Stimulated activated CD4-positive, alpha-beta T cell treated with anti-CD3 and anti-CD28 coated beads, TNF-alpha, amount 100 ng/mL, for 48 hours (primary cell): Measurements from ENCODE around the gene OSBPL10.

Experiments
- DNase-seq, 3 donors: peaks; one replicate each; pipeline ENCODE4 v3.0.0-alpha.2; 2020; ENCODE audit warnings: low read depth in 3 of 3

Gene OSBPL10

DNA sequence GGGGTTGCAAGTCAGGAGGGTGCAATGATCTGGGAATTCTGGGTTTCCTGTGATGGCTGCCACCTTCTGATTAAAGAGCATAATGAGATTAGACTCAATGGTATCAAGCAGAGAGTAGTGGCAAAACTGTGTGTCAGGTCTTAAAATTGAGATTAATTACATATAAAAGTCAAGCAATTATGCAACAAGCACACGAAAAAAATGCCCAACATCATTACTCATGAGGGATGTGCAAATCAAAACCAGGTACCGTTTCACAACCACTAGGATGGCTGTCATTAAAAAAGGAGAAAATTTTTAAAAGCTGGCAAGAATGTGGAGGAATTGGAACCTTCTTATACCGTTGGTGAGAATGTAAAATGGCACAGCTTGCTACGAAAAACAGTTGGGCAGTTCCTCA, 205.0 kb downstream of the OSBPL10 start:
- no peak for DNase-seq

DNA sequence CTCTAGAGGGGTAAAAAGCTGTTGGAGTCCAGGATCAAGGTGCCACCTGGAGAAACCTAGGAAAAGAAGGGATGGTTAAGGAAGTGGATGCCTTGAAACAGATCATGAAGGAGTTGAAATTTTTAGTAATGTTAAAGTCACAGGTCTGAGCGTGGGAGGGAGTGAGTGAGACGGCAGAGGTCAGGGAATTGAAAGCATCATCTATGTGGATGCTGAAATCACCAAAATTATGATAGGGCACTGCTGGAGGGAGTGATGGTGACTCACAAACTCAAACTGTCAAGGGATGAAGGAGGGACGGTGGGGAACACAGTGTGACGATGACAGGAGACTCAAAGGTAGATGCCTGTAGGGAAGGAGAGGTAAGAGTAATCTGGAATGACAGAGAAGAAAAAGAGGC, 205.7 kb downstream of the OSBPL10 start:
- DNase-seq, result no peak

DNA sequence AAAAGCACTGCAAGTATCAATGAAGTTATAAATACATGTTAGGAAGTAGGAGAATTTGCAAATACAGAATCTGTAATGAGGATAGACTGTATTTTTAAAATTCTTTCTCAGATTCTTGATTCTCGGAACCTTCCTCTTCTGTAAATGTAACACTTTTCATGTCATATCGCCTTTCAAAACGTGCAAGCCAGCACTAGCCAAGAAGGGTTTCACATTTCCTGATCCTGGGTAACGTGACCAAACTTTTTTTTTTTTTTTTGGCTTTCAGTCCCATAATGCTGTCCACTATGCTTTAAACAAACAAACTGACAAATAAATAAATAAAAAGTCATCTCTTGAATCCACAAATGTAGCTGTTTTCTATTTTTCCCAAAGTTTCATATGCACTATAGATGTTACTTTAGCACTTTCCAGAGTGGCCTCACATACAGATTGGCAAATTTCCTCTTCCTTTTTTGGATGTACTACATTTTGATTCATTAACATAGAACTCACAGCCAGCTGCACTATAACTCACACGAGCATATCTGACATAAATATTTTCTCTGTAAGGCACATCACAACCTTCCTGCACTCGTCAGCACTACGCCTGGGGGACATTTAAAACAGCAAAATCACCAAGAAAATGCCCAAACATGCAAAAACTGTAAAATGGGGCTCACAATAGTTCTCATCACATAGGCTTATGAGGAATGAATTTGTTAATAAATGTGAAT, 208.1 kb downstream of the OSBPL10 start:
- no peak for DNase-seq

DNA sequence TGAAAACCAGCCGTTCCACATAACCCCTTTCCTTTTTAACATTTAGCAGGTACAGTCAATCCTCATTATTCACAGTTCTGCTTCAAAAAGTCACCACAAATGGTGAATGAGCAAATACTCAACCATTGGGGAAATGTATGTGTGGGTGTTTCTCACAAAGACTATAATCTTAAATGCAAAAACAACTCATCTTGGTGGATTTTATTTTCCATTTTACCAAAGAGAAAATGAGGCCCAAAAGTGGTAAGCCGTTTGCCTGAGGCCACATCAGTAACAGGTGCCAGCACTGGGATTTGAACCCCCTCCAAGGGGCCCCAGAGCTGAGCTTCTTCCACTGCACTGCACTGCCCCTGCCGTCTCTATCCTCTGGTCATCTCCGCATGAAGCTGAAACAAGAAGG, 208.8 kb downstream of the OSBPL10 start:
- peak in 1 of 3 donors; percentile 9 for DNase-seq

DNA sequence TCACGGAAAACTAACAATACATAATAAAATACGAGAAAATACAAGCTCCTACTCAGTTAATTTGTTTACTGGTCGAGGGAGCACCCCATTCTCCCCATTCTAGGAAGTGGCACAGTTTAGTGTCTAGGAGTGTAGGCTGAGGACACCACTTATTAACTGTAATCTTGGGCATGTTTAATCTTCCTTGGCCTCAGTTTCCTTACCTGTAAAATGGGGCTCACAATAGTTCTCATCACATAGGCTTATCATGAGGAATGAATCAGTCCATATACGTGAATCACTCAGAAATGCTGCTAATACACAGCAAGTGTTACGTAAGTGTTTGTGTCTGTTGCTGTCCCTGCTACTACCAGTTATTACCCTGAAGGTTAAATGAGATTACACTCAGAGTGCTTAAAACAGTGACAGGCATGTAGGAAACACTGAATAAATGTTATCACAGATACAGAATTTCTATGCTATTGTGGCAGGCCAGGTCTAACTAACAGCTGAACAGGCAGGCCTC, 210.2 kb downstream of the OSBPL10 start:
- DNase-seq, result no peak

DNA sequence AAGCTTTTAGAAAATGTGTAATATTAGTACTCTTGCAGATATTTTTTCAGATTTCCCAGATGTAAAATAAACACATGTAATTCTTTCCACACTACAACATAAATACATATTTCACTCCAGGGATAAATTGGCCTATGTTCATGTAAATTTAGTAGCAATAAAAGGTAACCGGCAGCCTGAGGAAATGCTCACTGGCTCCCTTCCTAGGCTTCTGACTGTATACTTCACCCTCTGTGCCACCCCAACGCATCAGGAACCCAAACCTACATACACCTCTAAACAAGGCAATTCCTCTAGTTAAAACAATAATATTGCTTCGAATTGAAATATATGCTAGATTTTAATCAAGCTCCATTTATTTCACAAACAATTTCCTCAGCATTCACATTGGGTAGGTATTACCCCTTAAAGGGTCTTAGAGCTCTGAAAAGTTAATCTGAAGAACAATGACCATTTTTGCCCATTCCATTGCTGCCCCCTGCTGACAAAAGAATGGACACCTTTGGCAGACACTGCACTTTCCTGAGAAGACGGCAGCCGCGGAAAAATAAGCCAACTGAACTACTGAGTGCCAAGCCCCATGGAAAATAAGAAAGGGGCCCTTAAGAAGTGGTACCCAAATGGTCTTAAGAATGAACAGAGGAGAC, 212.5 kb downstream of the OSBPL10 start:
- peak; percentile 13 to 46 (median 36) for DNase-seq

DNA sequence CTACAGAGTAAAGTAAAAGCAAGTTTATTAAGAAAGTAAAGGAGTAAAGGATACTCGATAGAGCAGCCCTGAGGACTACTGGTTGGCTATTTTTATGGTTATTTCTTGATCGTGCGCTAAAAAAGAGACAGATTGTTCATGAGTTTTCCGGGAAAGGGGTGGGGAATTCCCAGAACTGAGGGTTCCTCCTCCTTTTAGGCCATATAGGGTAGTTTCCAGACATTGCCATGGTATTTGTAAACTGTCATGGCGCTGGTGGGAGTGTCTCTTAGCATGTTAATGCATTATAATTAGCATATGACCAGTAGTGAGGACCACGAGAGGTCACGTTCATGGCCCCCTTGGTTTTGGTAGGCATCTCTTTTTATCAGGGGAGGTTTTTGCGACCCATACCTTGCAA, 213.1 kb downstream of the OSBPL10 start:
- DNase-seq, result no peak

DNA sequence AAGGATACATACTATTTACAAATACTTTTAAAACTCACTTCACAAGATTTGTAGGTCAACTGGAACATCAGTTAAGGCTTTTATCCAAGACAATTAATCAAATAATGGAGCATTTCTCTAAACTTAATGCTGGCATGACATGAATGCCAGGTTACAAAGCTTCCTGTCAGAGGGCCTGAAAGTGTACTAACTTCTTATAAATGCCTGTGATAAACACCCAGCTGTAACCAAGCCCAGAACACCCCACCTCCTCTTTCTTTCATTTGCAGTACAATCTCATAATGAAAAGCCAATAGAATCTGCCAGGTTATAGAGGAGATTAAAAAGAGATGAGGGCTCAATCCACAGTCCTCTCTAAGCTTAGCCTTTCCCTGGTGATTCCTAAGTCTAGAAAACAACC, 214.4 kb downstream of the OSBPL10 start:
- no peak for DNase-seq

DNA sequence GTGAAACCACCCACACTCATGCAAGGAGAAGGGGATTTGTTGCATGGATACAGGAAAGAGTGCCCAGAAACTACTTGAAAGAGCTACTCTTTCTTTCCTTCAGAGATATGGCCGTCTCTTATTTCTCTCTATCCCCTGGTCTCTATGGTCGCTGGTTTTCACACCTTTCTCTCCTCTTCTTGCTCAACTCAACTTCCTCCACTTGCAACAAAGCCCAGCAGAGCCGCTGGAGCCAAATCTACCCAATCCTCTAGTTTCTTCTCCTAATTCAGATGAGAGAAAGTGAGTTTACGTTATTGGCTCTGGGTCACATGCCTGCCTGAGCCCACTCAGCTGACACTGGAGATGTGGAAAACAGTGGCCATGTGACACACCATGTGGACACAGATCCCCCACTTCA, 215.2 kb downstream of the OSBPL10 start:
- no peak for DNase-seq

DNA sequence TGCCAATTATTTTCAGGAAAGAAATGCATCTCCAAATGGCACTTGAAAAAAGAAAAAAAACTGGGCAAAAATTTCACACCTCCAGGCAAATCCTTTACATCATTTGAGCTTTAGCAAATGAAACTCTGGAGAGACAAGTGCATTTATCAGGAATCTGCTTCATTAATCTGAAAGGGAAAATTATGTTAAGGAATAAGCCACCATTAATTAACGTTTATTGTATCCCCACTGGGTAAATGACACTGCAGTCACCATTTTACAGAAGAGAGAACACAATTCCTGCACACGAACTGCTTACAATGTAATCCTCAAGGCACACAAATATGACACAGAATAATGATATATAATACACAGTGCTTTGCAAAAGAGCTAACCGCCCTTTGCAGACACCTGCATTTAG, 217.3 kb downstream of the OSBPL10 start:
- no peak for DNase-seq

DNA sequence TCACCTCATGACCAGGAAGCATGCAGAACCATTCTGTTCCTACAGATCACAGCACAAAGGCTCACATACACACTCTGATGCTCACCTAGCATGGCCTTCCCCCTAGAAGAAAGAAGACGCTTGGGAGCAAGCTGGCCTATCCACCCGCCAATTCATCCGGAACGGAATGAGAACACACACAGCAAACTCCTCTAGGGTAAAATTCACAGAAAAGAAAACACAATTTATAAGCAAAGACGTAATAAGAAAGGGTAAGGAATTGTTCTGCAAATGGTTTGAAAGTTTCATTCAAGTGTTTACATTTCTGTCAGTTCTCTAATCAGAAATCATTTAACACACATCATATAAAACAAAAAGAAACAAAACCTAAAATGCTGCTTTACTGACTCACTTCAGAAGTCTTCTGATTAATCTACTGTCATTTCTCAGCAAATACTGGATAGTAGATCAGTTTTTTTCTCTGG, 218.1 kb downstream of the OSBPL10 start:
- no peak for DNase-seq

DNA sequence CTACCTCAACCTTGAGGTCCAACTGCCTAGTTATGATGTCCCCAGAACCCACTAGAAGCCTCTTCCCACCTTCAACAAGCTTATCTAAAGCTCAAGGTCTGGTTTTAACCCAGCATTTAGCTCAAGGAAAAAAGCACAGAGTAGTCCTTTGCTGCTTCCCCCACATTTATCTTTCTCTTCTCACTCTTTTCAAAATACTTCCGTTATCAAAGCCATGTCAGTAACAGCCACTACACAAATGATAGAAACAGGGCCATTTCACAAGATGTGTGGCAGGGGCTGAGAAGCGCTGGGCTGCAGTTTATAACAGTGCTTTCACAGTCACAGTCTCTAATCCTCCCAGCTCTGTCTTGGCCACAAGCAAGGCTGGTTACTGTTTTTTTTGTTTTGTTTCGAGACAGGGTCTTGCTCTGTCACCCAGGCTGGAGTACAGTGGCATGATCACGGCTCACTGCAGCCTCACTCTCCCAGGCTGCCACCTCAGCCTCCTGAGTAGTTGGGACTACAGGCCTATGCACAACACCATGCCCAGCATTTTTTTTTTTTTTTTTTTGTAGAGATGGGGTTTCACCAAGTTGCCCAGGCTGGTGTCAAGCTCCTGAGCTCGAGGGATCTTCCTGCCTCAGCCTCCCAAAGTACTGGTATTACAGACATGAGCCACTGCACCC, 218.8 kb downstream of the OSBPL10 start:
- no peak for DNase-seq

DNA sequence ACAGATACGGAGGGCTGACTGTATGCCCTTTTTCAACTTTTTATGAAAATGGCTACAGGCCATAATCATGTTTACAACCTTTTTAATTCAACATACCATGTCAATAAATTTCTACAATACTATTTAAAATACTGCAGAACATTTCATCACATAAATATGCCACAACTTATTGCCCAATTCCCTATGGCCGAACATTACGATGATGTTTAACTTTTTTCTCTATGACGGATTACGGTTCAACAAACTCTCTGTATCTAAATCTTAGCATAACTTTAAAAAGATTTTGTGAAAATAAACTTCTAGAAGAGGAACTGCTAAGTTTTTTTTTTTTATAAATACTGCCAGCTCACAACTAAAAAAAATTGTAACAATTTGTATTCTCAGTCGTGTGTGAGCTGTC, 220.4 kb downstream of the OSBPL10 start:
- DNase-seq, result no peak

DNA sequence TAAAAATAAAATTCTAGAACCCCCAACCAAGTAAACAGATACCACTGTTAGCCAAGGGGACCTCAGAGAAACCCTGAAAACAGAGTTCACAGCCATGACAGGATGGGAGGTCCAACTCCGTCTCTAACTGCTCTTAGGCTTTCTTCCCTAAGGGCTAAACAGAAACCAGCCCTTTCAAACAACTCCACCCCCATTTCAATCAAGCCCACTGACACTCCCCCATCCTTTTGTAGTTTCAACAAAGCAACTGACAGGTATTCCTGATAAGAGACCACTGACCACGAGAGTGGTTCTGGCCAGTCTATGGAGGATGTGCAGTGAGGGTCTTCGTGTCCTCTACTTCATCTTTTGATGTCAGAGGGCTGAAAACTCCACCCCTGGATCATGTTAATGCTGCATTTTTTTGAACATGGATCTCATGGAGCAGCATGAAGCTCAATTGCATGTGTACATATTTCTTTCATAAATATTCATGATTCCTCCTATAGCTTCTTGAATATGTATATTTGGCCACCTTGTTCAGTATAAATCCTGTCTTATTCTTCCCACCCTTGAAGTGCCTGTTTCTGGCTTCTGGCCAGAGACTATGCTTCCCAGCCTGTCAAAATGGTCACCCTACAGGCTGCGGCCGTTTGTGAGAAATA, 222.6 kb downstream of the OSBPL10 start:
- DNase-seq, result no peak

DNA sequence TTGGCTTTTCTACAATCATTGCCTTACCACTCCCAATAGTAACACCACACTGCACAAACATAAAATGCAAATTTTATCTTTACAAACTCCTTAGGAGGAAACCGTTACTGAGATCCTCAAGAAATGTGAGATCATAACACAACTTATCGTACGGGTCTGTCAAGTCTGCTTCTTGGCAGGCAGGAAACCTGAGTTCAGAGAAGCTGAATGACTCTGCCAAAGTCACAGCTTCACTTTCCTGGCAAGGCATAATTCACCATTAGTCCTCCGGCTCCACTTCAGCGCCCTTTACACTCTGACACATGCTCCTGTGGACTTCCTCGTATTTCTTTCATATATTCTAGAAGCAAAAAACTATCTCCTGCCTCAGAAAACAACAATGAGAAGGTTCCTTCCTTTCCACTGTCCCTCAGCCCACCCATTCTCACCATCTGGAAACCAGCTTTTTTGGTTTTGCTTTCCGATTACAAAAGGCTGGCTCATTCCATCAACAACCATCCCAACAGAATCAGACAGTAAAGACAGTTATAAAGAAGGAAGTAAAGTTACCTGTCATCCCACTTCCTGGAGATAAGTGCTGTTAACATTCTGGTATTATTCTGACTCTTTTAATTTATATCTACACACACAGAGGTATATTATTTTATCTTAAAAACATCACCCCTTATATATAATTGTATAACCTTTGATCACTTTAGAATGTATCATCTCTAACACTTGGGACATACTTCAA, 225.0 kb downstream of the OSBPL10 start:
- peak in 2 of 3 donors; percentile 26 to 33 for DNase-seq

DNA sequence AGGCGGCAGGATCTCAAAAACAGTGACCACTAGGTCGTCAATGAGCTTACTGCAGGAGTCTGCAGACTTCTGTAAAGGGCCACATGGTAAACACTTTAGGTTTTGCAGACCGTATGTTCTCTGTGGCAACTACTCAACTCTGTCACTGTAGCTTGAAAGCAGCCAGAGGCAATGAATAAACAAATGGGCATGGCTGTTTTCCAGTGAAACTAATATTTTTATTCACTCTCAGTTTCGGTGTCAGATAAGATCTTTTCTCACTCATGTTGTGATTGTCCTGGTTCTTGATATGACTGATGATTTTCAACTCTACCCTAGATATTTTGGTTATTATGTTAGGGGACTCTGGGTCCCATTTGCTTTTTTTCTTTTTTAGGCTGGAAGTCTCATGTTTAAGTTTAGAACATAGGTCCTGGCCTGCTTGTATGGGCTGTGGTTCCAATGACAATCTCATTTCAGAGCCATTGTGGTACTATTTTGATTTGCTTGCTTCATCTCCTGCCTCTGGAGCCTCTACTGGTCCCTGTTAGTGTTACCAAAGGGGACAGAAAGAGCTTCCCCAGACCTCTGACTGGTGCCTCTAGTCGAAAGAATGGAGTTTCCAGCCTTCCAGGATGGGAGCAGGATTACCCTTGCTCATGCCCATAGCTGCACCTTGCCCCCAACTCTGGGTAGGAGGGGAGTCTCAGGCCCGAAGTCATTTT, 226.3 kb downstream of the OSBPL10 start:
- no peak for DNase-seq

DNA sequence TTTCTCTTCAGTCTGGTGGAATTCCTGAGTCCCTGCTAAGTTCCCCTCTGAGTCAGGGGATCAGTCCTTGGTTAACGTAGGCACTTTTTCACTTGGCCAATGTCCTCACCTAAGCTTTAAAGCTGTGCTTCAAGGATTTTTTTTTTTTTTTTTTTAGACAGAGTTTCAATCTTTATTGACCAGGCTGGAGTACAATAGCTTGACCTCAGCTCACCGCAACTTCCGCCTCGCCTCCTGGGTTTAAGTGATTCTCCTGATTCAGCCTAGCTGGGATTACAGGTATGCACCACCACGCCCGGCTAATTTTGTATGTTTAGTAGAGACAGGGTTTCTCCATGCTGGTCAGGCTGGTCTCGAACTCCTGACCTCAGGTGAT, 228.0 kb downstream of the OSBPL10 start:
- no peak for DNase-seq

DNA sequence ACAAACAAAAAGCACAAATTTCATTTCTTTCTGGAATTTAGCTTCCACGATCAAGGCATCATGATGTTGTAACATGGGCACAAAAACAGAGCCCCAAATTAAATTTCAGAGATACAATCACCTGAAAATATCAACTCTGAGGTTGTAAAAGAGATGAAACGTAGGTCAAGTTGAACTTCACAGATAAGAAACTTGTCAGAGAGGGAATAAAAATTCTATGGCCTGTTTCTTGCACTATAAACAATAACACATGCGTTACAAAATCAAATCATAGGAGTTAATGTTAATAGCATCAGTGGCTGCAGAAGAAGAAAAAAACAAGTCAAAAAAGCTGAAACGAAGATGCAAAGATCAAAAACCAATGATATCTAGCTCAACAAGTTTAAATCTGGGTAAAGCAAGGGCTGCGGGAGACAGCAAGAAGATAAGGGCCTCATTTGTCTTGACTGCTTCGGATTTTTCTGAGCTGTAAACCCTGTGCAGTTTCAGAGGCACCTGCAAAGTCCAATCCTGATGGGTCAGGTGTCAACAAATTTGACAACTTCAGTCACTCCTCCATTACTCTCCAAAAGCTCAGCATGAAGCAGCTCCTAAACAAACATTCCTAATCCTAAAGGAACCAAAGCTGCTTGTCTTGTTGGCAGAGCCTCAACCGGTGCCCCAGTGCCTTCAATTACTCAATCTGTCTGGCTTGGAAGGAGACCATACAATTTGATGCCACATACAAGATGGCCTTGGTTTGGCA, 228.6 kb downstream of the OSBPL10 start:
- DNase-seq, result no peak

DNA sequence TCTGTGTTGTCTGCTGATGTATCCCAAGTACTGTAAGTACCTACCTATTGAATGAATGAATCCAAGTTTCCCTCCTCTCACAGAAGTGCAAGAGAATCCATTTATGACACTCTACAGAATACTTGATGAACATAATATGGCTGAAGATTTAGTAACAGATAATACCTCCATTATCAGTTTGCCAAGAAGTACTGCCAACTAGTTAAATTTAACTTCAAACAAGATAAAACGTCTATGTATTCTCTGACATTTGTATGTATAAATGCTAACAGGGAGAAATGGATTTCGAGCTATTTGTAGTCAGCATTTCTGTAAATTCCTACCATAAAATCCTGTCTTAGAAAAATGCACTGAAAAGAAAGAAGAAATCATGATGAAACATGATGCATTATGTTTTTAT, 230.7 kb downstream of the OSBPL10 start:
- DNase-seq, result no peak

DNA sequence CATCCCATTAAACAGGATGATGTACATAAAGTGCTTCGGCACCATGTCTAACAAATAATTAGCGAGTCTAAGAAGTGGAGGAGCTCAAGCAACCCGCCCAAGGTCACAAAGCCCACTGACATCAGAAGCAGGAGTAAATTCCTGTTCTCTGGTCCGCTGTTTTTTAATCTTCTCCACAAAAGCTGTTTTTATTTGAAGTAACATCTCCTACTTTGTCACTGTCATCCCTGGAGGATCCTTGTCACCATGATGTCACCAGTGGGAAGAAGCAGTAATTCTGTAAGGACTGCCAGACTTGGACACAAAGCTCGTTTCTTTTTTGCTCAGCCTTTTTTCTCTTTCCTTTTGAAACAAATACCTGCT, 232.1 kb downstream of the OSBPL10 start:
- no peak for DNase-seq
